Activated B cell treated with CpG ODN at 0.5 μM for 24 hours (primary cell): ENCODE results near the gene OSBPL5. TPM values are rescaled to one million over a fixed set of nuclear protein-coding genes. Genes with fewer than 3 reads are reported as not detected.

Experiments used
- ATAC-seq: fragments of 200-7000 bp; cut with Tn5 transposase; one replicate; pipeline ENCODE4 v1.10.0; 2021; ENCODE audit warnings: low read depth, mild to moderate bottlenecking, moderate library complexity
- CTCF ChIA-PET: fragments of 350-600 bp; sonication (Branson Sonifier 250); formaldehyde crosslinking; loops from one replicate; lab custom pipeline; 2021; ENCODE audit warnings: antibody characterized with exemption; lab: Charles Lee
- POLR2A ChIA-PET: fragments of 350-600 bp; sonication (Branson Sonifier 250); formaldehyde crosslinking; loops from one replicate; lab custom pipeline; 2021; ENCODE audit warnings: antibody characterized with exemption; lab: Charles Lee
- DNase-seq: peaks from one replicate; pipeline ENCODE4 v3.0.0; 2022
- H3K27ac Mint-ChIP-seq: one replicate; pipeline ENCODE4 v1.8.0; 2020; ENCODE audit warnings: mixed read lengths
- H3K27me3 Mint-ChIP-seq: one replicate; pipeline ENCODE4 v1.8.0; 2021; ENCODE audit warnings: mixed read lengths
- H3K36me3 Mint-ChIP-seq: one replicate; pipeline ENCODE4 v1.8.0; 2021; ENCODE audit warnings: low read depth, mixed read lengths
- H3K4me1 Mint-ChIP-seq: one replicate; pipeline ENCODE4 v1.8.0; 2021; ENCODE audit warnings: mixed read lengths
- H3K4me3 Mint-ChIP-seq: one replicate; pipeline ENCODE4 v1.8.0; 2020; ENCODE audit warnings: mild to moderate bottlenecking, mixed read lengths
- H3K9me3 Mint-ChIP-seq: one replicate; pipeline ENCODE4 v1.8.0; 2020; ENCODE audit warnings: mixed read lengths
- CTCF ChIP-seq: fragments of 200-600 bp; IDR thresholded peaks from one replicate; pipeline ENCODE4 v1.8.0; 2022; ENCODE audit warnings: antibody characterized with exemption, mild to moderate bottlenecking
- intact Hi-C: fragments of 100-400 bp; cut with micrococcal nuclease; formaldehyde crosslinking; loops from one replicate; pipeline ENCODE4 v1.15.1; 2024
- total RNA-seq: library from RNA; stranded (reverse); gene quantifications from 2 replicates; pipeline ENCODE4 v1.2.3, GENCODE V29; 2022

OSBPL5 gene
- total RNA-seq, 1 donor from 2014 or later = not detected

- Mint-ChIP-seq H3K27me3 (peaks cover 3% of the 10 kb centered on the region), H3K4me1 (peaks cover 2% of the 10 kb centered on the region), H3K9me3 (no peaks in the 10 kb centered on the region), H3K36me3 (no peaks in the 10 kb centered on the region), H3K27ac (no peak overlapping the region), H3K4me3 (no peak overlapping the region)
- TF ChIP-seq CTCF = no peak
- intact Hi-C loops = no loop called here
- POLR2A ChIA-PET = no interaction called here
- DNase-seq = no peak
- CTCF ChIA-PET = no interaction called here
- ATAC-seq = no peak
Observed at GRCh38 chr11:3095712-3096361, 69.3 kb downstream of the OSBPL5 start.

- DNase-seq = no peak
Observed at GRCh38 chr11:3094223-3094824, 70.8 kb downstream of the OSBPL5 start.

DNA sequence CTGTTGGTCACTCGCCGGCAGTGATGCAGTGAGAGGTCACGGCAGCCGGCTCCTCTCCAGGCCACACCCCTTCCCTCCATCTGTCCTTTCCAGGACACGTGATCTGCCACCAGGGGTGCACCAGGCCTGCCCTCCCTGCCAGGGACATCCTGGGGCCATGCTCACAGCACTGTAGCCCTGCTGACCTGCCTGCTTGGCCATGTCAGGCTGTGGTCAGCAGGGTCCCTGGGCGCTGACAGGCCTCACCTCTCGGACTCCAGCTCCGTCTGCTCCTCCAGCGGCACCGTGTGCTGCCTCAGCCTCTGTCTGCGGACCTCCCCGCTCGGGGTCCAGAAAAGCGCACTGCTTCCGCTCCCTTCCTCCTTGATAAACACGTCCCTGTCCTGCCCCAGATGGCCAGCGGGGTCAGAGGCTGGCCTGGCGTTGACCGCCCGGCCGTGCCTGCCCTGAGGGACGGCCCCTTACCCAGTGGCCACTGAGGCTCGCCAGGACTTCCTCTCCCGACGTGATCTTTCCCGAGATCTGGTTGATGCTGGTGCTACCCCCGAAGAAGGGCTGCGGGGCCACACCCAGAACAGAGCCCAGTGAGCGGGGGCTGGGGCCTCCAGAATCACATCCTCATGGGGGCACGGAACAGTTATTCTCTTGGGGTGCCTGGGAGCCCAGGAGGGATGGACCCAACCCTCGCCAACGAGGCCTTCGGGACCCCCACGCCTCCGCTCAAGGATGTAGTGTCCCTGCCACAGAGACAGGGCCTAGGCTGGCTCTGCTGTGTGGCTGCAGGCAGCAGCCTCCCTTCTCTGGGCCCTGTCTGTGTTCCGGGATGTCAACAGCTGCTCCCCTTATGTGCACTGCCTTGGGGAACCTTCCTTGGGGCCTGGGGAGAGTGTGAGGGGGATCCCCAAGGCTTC is 71.6 kb downstream of the OSBPL5 start:
- Mint-ChIP-seq H3K27ac (no peak overlapping the region), H3K36me3 (no peaks in the 10 kb centered on the region), H3K4me3 (no peak overlapping the region), H3K9me3 (no peaks in the 10 kb centered on the region), H3K4me1 (peaks cover 2% of the 10 kb centered on the region), H3K27me3 (peaks cover 3% of the 10 kb centered on the region)
- ChIA-PET CTCF (interaction anchor here (0.7 to 6.6 kb wide), 4 partner anchors 9 to 117 kb away, joined by 3 to 89 read pairs (median 42); no protein-coding TSS in a partner anchor), POLR2A (interaction anchor here (0.7 kb wide), 1 partner anchor 559 kb away, joined by 3 read pairs; no protein-coding TSS in a partner anchor)
- ATAC-seq = no peak
- intact Hi-C loops = no loop called here
- no peak for DNase-seq
- no peak for TF ChIP-seq CTCF

More at GRCh38 chr11:3094223-3094824, 70.8 kb downstream of the OSBPL5 start:
- Mint-ChIP-seq H3K4me1 (peaks cover 2% of the 10 kb centered on the region), H3K27ac (no peak overlapping the region), H3K9me3 (no peaks in the 10 kb centered on the region), H3K27me3 (peaks cover 3% of the 10 kb centered on the region), H3K4me3 (no peak overlapping the region), H3K36me3 (no peaks in the 10 kb centered on the region)
- intact Hi-C loops = no loop called here
- ChIA-PET POLR2A (interaction anchor here (0.5 kb wide), 1 partner anchor 756 kb away, joined by 3 read pairs; no protein-coding TSS in a partner anchor), CTCF (interaction anchor here (0.7 to 6.6 kb wide), 3 partner anchors 8 to 118 kb away, joined by 3 to 89 read pairs (median 3); no protein-coding TSS in a partner anchor)
- no peak for TF ChIP-seq CTCF
- no peak for ATAC-seq

- POLR2A ChIA-PET = interaction anchor here (0.7 kb wide), 1 partner anchor 559 kb away, joined by 3 read pairs; no protein-coding TSS in a partner anchor
Observed at GRCh38 chr11:3092603-3093141, 72.4 kb downstream of the OSBPL5 start.

More at GRCh38 chr11:3092603-3093141, 72.4 kb downstream of the OSBPL5 start:
- H3K4me1 Mint-ChIP-seq = peaks cover 2% of the 10 kb centered on the region
- ATAC-seq (no peak), DNase-seq (no peak)
- no peaks in the 10 kb centered on the region for H3K36me3 Mint-ChIP-seq
- CTCF ChIA-PET = interaction anchor here (1.5 to 6.6 kb wide), 5 partner anchors 15 to 201 kb away, joined by 3 to 89 read pairs (median 16); no protein-coding TSS in a partner anchor
- H3K4me3 Mint-ChIP-seq = no peak overlapping the region
- H3K9me3 Mint-ChIP-seq = no peaks in the 10 kb centered on the region
- intact Hi-C loops = no loop called here
- no peak overlapping the region for H3K27ac Mint-ChIP-seq
- peaks cover 3% of the 10 kb centered on the region for H3K27me3 Mint-ChIP-seq
- TF ChIP-seq CTCF = no peak
